HUES64 (cell line): Measurements from ENCODE around the gene MAPK11.

Experiments
- H3K27ac ChIP-seq: 2 replicates; pipeline ENCODE4 v1.7.0; 2013; ENCODE audit warnings: low read depth, low read length, inconsistent platforms
- H3K27me3 ChIP-seq: 2 replicates; pipeline ENCODE4 v1.6.1; 2013; ENCODE audit warnings: mild to moderate bottlenecking, low read length; ENCODE audit not compliant: insufficient read depth
- H3K36me3 ChIP-seq: 2 replicates; pipeline ENCODE4 v1.6.1; 2013; ENCODE audit warnings: mild to moderate bottlenecking, low read length; ENCODE audit not compliant: insufficient read depth
- H3K4me1 ChIP-seq: 2 replicates; pipeline ENCODE4 v1.6.1; 2013; ENCODE audit warnings: mild to moderate bottlenecking, low read length, moderate library complexity; ENCODE audit not compliant: insufficient read depth
- H3K4me3 ChIP-seq: 2 replicates; pipeline ENCODE4 v1.5.1; 2013; ENCODE audit warnings: mild to moderate bottlenecking, low read length, moderate library complexity
- H3K9ac ChIP-seq: 2 replicates; pipeline ENCODE4 v1.6.1; 2013; ENCODE audit warnings: mild to moderate bottlenecking, low read depth, low read length
- H3K9me3 ChIP-seq: 2 replicates; pipeline ENCODE4 v1.6.1; 2013; ENCODE audit warnings: low read depth, low read length; ENCODE audit not compliant: insufficient read depth
- WGBS: fragments of 150-250, 120-280 bp; methylation state at CpG from one replicate; pipeline ENCODE4 v1.1.7; 2013; ENCODE audit warnings: missing lambda C conversion rate; 5-methylcytosine and 5-hydroxymethylcytosine counted together

Gene MAPK11

DNA sequence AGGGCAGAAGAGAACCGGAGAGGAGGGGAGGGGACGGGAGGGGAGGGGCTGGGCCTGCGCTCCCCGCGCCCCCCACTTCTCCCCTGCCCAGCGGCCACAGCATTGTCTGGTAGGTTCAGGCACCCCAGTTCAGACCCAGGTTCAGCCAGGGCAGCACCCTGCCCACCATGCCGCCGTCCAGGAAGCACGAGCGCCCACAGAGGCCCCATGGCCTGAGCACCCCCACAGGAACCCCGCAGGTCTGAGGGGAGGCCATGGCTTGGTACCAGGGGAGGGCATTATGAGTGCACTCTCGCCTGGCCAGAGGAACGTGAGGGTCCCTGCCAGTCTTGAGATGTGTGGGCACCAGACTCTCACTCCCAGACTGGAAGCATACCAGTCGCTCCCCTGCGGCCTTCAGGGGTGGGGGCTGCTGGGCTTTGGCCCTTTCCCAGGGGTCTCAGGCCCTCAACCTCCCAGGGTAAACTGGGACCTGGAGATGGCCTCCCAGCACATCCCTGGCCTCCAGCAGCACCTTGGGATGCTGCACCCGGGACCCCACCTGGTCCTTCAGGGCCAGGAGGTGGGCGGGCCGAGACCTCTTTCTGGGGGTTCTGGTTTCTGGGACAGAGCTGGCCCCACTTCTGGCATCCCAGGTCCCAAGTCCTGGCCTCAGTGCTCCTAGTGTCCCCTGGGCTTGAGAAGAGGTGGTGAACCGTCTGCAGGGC, 37.9 kb upstream of the MAPK11 start:
- no peak overlapping the region for H3K9ac ChIP-seq

DNA sequence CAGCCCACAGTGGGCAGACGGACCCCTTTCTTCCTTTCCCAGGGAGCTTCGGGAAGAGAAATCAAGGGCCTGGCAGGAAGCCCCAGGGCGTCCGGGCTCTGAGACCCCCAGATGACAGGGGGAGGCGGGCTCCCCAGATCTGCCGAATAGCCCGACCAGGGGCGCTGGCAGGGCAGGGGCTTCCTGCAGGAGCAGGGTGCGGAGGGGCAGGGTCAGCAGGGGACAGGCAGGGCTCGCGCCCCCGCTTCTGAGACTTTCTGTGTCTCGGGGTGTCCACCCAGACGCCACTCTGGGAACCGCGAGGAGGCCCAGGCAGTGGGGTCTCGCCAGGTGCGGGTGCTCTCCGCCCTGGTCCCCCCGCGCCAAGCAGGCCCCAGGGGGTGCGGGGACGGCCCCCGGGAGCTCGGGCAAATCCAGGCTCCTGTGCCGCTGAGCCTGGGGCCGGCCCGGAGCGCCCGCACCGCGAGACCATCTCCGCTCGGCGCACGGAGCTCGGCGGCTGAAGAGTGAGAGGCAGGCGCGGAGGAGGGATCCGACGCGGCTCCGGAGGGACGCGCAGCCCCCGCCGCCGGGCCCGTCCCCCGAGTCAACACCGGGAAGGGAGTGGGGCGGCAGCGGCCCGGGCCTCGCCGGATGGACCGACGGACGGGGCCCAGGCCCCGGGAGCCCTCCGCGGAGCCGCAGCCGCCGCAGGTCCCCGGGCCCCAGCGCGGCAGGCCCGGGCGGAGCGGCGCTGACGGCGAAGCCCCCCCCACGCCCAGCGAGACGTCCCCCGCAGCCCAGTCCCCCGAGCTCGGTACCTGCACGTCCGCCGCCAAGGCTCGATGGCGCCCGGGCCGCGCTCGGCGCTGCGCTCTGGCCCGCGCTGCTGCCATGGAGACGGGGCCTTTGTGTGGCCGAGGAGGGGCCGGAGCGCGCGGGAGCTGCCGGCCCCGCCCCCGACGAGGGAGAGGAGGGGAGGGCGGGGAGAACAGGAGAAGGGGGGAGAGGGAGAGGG, 36.9 kb upstream of the MAPK11 start, which contains the start of gene PLXNB2:
Gene PLXNB2 (minus strand): TSS at position 894 of the 997 bp plus-strand sequence. CDS start 17,062 bp downstream, outside the sequence.
- H3K9ac ChIP-seq: peak within 1 kb of the TSS; percentile 78
- H3K4me1 ChIP-seq: peaks cover 20% of the 10 kb centered on the region; the same call in 1 of the 2 replicates
- no peaks in the 10 kb centered on the region for H3K9me3 ChIP-seq
- H3K36me3 ChIP-seq: no peaks in the 10 kb centered on the region
- H3K27ac ChIP-seq: no peak within 1 kb of the TSS
- peaks cover 7% of the 10 kb centered on the region; the same call in 1 of the 2 replicates for H3K27me3 ChIP-seq
- 2% methylated on average over 102 of the region's 105 CpGs for WGBS
- peak within 1 kb of the TSS; percentile 74 for H3K4me3 ChIP-seq

More for the DNA sequence above, 37.9 kb upstream of the MAPK11 start:
- Histone ChIP-seq H3K4me3 (no peak overlapping the region), H3K4me1 (peaks cover 20% of the 10 kb centered on the region; the same call in 1 of the 2 replicates), H3K27ac (no peak overlapping the region), H3K9me3 (no peaks in the 10 kb centered on the region), H3K27me3 (peaks cover 7% of the 10 kb centered on the region; the same call in 1 of the 2 replicates), H3K36me3 (no peaks in the 10 kb centered on the region)
- 78% methylated on average over 19 of the region's 19 CpGs for WGBS

DNA sequence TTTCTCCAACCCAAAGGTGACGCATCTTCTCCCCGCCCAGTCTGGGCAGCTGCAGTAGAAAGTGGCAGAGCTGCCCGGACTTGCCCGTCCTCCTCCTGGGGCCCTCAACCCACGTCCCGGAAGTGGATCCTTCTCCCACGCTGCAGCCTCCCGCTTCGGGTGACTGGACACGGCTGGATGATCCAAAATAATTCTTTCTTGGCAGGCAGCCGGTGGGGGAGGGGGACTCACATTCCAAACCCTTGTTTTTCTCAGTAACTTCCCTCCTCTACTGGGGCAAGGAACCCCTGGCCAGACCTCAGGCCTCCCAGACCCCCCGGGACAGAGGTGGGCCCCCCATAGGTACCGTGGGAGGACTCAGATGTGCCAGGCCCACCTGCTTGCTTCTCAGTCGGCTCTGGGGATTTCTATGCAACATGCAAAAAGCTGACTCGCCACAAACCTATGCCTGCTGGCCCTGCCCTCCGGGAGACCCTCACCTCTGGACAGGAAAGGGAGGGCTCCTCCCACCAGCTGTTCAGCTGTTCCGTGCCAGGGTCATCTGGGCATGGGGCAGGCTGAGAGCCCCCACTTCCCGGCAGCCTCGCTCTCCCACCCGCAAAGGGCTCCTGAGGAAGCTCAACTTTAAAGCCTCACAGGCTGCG, 35.9 kb upstream of the MAPK11 start:
- peak overlapping the region; percentile 25; the same call in 1 of the 2 replicates for H3K9ac ChIP-seq
- WGBS: 27% methylated on average over 21 of the region's 21 CpGs
- peaks cover 20% of the 10 kb centered on the region; the same call in 1 of the 2 replicates for H3K4me1 ChIP-seq
- peak overlapping the region; percentile 74 for H3K4me3 ChIP-seq
- no peak overlapping the region for H3K27ac ChIP-seq
- H3K27me3 ChIP-seq: peaks cover 7% of the 10 kb centered on the region; the same call in 1 of the 2 replicates
- no peaks in the 10 kb centered on the region for H3K36me3 ChIP-seq
- no peaks in the 10 kb centered on the region for H3K9me3 ChIP-seq

DNA sequence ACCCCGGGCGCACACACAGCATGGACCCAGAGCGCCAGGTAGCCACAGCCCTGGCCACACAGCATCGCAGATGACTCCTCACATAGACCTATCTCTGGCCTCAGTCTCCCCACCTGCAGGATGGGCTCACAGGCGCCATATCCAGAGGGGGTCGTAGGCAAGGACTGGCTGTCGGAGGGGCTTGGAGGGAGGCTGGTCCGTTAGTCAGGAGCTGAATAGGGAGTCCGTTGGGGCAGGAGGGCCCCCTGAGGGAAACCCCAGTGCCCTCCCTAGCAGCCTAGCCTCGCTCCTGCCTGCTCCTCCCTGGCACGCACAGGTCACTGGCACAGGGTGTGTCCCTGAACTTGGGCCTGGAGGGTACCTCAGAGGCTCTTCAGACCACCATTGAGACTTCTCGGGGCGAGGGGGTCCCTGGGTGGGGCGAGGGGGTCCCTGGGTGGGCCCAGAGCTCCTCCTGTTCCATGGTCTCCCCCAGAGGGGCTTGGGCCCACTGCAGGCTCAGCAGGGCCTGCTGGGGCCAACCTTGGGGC, 35.3 kb upstream of the MAPK11 start:
- WGBS: 84% methylated on average over 14 of the region's 14 CpGs
- Histone ChIP-seq H3K9me3 (no peaks in the 10 kb centered on the region), H3K27ac (no peak overlapping the region), H3K4me3 (peak overlapping the region; percentile 74; the same call in 1 of the 2 replicates), H3K27me3 (peaks cover 7% of the 10 kb centered on the region; the same call in 1 of the 2 replicates), H3K36me3 (no peaks in the 10 kb centered on the region), H3K4me1 (peaks cover 20% of the 10 kb centered on the region; the same call in 1 of the 2 replicates), H3K9ac (no peak overlapping the region)

DNA sequence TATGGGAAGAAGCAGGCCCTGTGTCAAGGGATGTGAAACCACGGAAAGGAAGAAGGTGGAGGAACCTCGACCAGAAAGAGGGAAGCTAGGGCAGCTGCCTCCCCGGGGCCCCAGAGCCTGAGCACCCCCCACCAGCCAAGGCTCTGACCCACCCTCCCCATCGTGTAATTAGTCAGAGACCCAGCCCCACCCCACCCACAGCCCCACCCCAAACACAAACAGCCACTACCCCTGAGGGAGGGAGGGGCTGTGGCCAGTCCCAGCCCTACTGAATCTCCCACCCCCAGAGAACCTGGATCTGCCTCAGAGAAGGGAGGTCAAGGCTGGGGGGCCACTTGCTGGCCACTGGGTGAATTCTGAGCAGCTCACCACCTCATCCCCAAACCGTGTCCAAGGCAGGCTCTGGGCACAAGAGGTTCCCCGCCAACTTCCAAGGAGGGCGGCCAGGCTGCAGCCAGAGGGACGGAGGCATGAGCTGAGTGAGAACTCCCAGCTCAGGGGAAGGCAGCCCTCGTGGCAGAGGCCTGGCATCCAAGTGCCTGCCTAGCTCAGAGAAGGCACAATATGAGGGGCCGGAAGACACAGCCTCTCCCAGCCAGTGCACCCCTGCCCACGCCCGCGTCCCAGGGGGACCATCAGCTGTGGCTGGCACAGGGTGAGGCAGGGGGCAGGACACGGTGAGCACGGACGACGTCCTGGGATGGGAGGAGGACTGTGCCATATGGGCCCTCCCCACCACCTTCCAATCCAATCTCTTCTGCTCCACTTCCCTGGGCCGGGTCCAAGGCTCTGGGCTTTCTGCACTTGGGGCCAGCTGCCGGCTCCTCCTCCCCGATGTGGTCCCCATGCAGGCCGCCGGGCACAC, 34.6 kb upstream of the MAPK11 start:
- peaks cover 11% of the 10 kb centered on the region for H3K27me3 ChIP-seq
- H3K4me1 ChIP-seq: peaks cover 20% of the 10 kb centered on the region; the same call in 1 of the 2 replicates
- no peaks in the 10 kb centered on the region for H3K9me3 ChIP-seq
- H3K27ac ChIP-seq: no peak overlapping the region
- no peaks in the 10 kb centered on the region for H3K36me3 ChIP-seq
- no peak overlapping the region for H3K4me3 ChIP-seq
- no peak overlapping the region for H3K9ac ChIP-seq
- 91% methylated on average over 20 of the region's 22 CpGs for WGBS

DNA sequence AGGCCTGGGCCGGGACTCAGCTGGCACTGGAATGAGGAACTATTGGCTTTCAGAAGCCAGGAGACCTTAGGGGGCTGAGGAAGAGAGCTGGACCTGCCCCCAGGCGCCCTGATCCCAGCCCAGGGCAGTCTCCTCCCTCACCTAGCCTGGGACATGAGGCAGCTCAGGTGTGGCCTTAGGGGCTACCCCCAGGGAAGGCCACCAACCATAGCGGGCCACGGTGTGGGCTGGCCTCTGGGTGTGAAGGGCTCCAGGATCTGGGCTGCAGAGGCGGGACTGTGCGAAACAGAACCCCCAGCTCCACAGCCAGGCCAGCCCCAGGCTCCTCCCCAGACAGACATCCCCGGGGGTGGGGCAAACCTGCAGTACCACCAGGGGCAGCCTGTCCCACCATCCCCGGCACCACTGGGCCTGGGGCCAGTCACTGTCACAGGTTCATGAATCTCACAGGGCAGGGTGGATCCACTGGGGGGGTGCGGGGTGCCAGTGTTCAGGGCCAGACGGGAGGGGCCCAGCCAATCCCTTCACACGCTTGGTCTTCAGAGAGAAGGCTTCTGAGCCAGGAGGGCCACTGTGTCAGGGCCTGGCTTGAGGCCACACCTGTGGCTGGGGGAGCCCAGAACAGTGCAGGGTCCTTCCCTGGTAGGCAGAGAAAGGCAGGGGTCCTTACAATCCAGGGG, 33.8 kb upstream of the MAPK11 start:
- WGBS: 72% methylated on average over 11 of the region's 11 CpGs
- no peak overlapping the region for H3K9ac ChIP-seq
- peaks cover 12% of the 10 kb centered on the region for H3K27me3 ChIP-seq
- H3K36me3 ChIP-seq: no peaks in the 10 kb centered on the region
- H3K27ac ChIP-seq: no peak overlapping the region
- H3K4me3 ChIP-seq: no peak overlapping the region
- peaks cover 18% of the 10 kb centered on the region; the same call in 1 of the 2 replicates for H3K4me1 ChIP-seq
- H3K9me3 ChIP-seq: no peaks in the 10 kb centered on the region

DNA sequence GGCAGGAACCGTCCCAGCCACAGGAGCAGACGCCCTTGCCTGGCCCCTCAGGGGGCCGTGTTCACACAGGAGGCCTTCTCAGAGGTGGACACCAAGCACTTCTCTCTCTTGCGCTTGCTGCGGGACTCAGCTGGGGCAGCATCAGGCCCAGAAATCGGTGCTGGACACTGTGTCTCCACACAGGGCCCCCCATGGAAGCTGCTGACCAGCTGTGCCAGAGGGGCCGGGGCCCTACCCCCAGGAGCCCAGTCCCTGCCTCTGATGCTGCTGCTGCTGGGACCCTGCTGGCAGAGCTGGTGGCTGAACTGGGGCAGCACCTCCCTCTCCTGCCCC, 33.3 kb upstream of the MAPK11 start:
- Histone ChIP-seq H3K27ac (no peak overlapping the region), H3K36me3 (no peaks in the 10 kb centered on the region), H3K27me3 (peaks cover 12% of the 10 kb centered on the region), H3K4me3 (no peak overlapping the region), H3K9ac (no peak overlapping the region), H3K9me3 (no peaks in the 10 kb centered on the region), H3K4me1 (peaks cover 13% of the 10 kb centered on the region; the same call in 1 of the 2 replicates)
- 82% methylated on average over 7 of the region's 7 CpGs for WGBS

DNA sequence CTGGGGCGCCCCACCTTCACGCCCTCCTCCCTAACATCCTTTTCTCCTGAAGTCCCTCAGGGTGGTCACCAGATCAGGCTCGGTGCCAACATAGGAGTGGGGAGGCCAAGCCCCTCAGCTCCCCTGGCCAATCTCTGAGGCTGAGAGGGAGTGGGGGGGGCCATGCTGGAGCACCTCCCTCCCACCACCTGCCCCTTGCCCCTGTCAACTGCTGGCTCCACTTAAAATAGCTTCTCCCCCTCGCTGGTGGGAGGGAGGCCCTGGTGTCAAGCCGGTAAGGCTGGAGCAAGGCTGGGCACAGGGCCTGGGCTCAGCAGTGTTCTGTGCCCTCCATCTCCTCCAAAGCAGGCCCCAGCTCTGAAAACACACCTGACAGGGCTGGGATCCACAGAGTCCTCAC, 32.4 kb upstream of the MAPK11 start:
- no peak overlapping the region for H3K27ac ChIP-seq
- peaks cover 12% of the 10 kb centered on the region for H3K27me3 ChIP-seq
- no peak overlapping the region for H3K4me3 ChIP-seq
- H3K9ac ChIP-seq: no peak overlapping the region
- no peaks in the 10 kb centered on the region for H3K9me3 ChIP-seq
- no peaks in the 10 kb centered on the region for H3K36me3 ChIP-seq
- WGBS: 73% methylated on average over 5 of the region's 5 CpGs
- H3K4me1 ChIP-seq: peaks cover 12% of the 10 kb centered on the region; the same call in 1 of the 2 replicates

DNA sequence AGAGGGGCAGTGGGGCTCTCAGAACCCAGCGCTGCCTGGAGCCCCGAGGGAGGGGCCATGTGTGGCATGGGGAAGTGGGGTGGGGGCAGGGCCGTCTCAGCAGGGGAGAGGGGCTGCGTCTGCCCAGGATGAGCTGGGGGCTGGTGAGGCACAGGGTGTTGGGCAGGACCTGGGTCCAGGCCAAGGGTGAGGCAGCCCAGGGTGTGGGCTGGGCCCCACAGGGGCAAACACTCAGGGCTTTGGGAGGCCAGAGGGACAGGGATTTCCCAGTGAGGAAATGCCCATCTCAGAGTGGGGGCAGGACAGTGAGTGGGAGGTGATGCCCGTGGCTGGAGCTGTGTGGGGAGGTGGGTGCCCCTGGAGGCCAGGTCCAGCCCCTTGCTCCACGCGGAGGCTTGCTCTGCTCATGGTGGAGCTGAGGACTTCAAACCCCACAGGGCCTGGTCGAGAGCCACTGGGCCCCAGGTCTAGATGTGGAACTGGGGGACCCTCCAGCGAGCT, 31.9 kb upstream of the MAPK11 start:
- Histone ChIP-seq H3K27me3 (peaks cover 12% of the 10 kb centered on the region), H3K9me3 (no peaks in the 10 kb centered on the region), H3K27ac (no peak overlapping the region), H3K9ac (no peak overlapping the region), H3K4me3 (no peak overlapping the region), H3K36me3 (no peaks in the 10 kb centered on the region), H3K4me1 (peaks cover 12% of the 10 kb centered on the region; the same call in 1 of the 2 replicates)
- 86% methylated on average over 9 of the region's 9 CpGs for WGBS
